Activated T-helper 1 cell treated with anti-CD3 and anti-CD28 coated beads, Interleukin-12 subunit alpha, Interleukin-12 subunit beta, Interleukin-2, Interleukin-4 antibody, amounts not matched to agents 30 ng/mL and 10 ng/mL and 1 ng/mL, durations not matched to agents 14 hours and 24 hours and 36 hours (primary cell): ENCODE data around the gene RHEX. TPM values are rescaled to one million over a fixed set of nuclear protein-coding genes. Genes with fewer than 3 reads are reported as not detected.

Source experiments
- DNase-seq: peaks from one replicate; pipeline ENCODE4 v3.0.0; 2021; ENCODE audit warnings: low spot score
- H3K27ac Mint-ChIP-seq: one replicate; pipeline ENCODE4 v1.8.0; 2021; ENCODE audit warnings: mild to moderate bottlenecking, mixed read lengths
- H3K27me3 Mint-ChIP-seq: one replicate; pipeline ENCODE4 v1.8.0; 2022; ENCODE audit warnings: mild to moderate bottlenecking, moderate library complexity, mixed read lengths; ENCODE audit not compliant: insufficient read depth
- H3K36me3 Mint-ChIP-seq: one replicate; pipeline ENCODE4 v1.8.0; 2021; ENCODE audit warnings: low read depth, mixed read lengths
- H3K4me1 Mint-ChIP-seq: one replicate; pipeline ENCODE4 v1.8.0; 2021; ENCODE audit warnings: low read depth, mixed read lengths
- H3K4me3 Mint-ChIP-seq: one replicate; pipeline ENCODE4 v1.8.0; 2021; ENCODE audit warnings: mild to moderate bottlenecking, moderate library complexity, mixed read lengths
- H3K9me3 Mint-ChIP-seq: one replicate; pipeline ENCODE4 v1.8.0; 2021; ENCODE audit warnings: mixed read lengths
- intact Hi-C: fragments of 100-400 bp; cut with micrococcal nuclease; formaldehyde crosslinking; loops from one replicate; pipeline ENCODE4 v1.15.1; 2024
- total RNA-seq: library from RNA; stranded (reverse); gene quantifications from 2 replicates; pipeline ENCODE4 v1.2.3, GENCODE V29; 2022

The RHEX gene
- total RNA-seq, 1 donor from 2014 or later = not detected

- no peak for DNase-seq
- intact Hi-C loops = no loop called here
- no peaks in the 10 kb centered on the region for H3K4me1 Mint-ChIP-seq
- peaks cover 21% of the 10 kb centered on the region for H3K27me3 Mint-ChIP-seq
- no peak overlapping the region for H3K4me3 Mint-ChIP-seq
- H3K9me3 Mint-ChIP-seq = no peaks in the 10 kb centered on the region
- H3K36me3 Mint-ChIP-seq = no peaks in the 10 kb centered on the region
- H3K27ac Mint-ChIP-seq = no peak overlapping the region
Measured at GRCh38 chr1:206128196-206128595, 75.2 kb downstream of the RHEX start.

GRCh38 chr1:206131037-206131436 lies 78.1 kb downstream of the RHEX start:
- no peaks in the 10 kb centered on the region for H3K36me3 Mint-ChIP-seq
- no peak overlapping the region for H3K27ac Mint-ChIP-seq
- intact Hi-C loops = no loop called here
- DNase-seq = no peak
- peaks cover 15% of the 10 kb centered on the region for H3K27me3 Mint-ChIP-seq
- H3K9me3 Mint-ChIP-seq = no peaks in the 10 kb centered on the region
- no peaks in the 10 kb centered on the region for H3K4me1 Mint-ChIP-seq
- no peak overlapping the region for H3K4me3 Mint-ChIP-seq

GRCh38 chr1:206133751-206134415 lies 80.9 kb downstream of the RHEX start:
- H3K4me1 Mint-ChIP-seq = no peaks in the 10 kb centered on the region
- peaks cover 12% of the 10 kb centered on the region for H3K27me3 Mint-ChIP-seq
- H3K4me3 Mint-ChIP-seq = no peak overlapping the region
- H3K9me3 Mint-ChIP-seq = no peaks in the 10 kb centered on the region
- intact Hi-C loops = no loop called here
- H3K36me3 Mint-ChIP-seq = no peaks in the 10 kb centered on the region
- DNase-seq = no peak
- no peak overlapping the region for H3K27ac Mint-ChIP-seq

GRCh38 chr1:206135248-206135647 lies 82.3 kb downstream of the RHEX start:
- Mint-ChIP-seq H3K27me3 (peaks cover 19% of the 10 kb centered on the region), H3K4me1 (no peaks in the 10 kb centered on the region), H3K4me3 (no peak overlapping the region), H3K36me3 (no peaks in the 10 kb centered on the region), H3K9me3 (no peaks in the 10 kb centered on the region), H3K27ac (no peak overlapping the region)
- DNase-seq = no peak
- intact Hi-C loops = no loop called here

GRCh38 chr1:206136241-206136640 lies 83.3 kb downstream of the RHEX start:
- intact Hi-C loops = no loop called here

GRCh38 chr1:206142011-206142410 lies 89.0 kb downstream of the RHEX start:
- Mint-ChIP-seq H3K9me3 (peaks cover under 1% of the 10 kb centered on the region), H3K27ac (no peak overlapping the region), H3K4me1 (peaks cover 8% of the 10 kb centered on the region), H3K27me3 (peaks cover 44% of the 10 kb centered on the region), H3K4me3 (no peak overlapping the region), H3K36me3 (peaks cover 3% of the 10 kb centered on the region)
- intact Hi-C loops = no loop called here
- no peak for DNase-seq

More at GRCh38 chr1:206136241-206136640, 83.3 kb downstream of the RHEX start:
- H3K27me3 Mint-ChIP-seq = peaks cover 25% of the 10 kb centered on the region
- H3K4me1 Mint-ChIP-seq = no peaks in the 10 kb centered on the region
- no peak overlapping the region for H3K4me3 Mint-ChIP-seq
- H3K9me3 Mint-ChIP-seq = no peaks in the 10 kb centered on the region
- DNase-seq = no peak
- no peaks in the 10 kb centered on the region for H3K36me3 Mint-ChIP-seq
- H3K27ac Mint-ChIP-seq = no peak overlapping the region

GRCh38 chr1:206142770-206143169 lies 89.8 kb downstream of the RHEX start:
- H3K36me3 Mint-ChIP-seq = peaks cover 3% of the 10 kb centered on the region
- no peak overlapping the region for H3K4me3 Mint-ChIP-seq
- H3K9me3 Mint-ChIP-seq = peaks cover 7% of the 10 kb centered on the region
- H3K27me3 Mint-ChIP-seq = peaks cover 45% of the 10 kb centered on the region
- H3K27ac Mint-ChIP-seq = no peak overlapping the region
- no peak for DNase-seq
- intact Hi-C loops = no loop called here
- peaks cover 8% of the 10 kb centered on the region for H3K4me1 Mint-ChIP-seq

GRCh38 chr1:206143537-206144172 lies 90.7 kb downstream of the RHEX start:
- Mint-ChIP-seq H3K27ac (no peak overlapping the region), H3K4me3 (no peak overlapping the region), H3K27me3 (peaks cover 51% of the 10 kb centered on the region), H3K36me3 (peaks cover 3% of the 10 kb centered on the region), H3K4me1 (peaks cover 8% of the 10 kb centered on the region), H3K9me3 (peaks cover 11% of the 10 kb centered on the region)
- intact Hi-C loops = no loop called here
- DNase-seq = no peak

- Mint-ChIP-seq H3K9me3 (peaks cover 11% of the 10 kb centered on the region), H3K27me3 (peaks cover 53% of the 10 kb centered on the region), H3K36me3 (peaks cover 3% of the 10 kb centered on the region), H3K27ac (no peak overlapping the region), H3K4me1 (peaks cover 8% of the 10 kb centered on the region), H3K4me3 (no peak overlapping the region)
- intact Hi-C loops = no loop called here
- no peak for DNase-seq
Measured at GRCh38 chr1:206144605-206145004, 91.6 kb downstream of the RHEX start.

- intact Hi-C loops = no loop called here
- H3K4me1 Mint-ChIP-seq = peaks cover 8% of the 10 kb centered on the region
- no peak overlapping the region for H3K4me3 Mint-ChIP-seq
- H3K27me3 Mint-ChIP-seq = peaks cover 41% of the 10 kb centered on the region
- no peak for DNase-seq
- H3K27ac Mint-ChIP-seq = no peak overlapping the region
- peaks cover 11% of the 10 kb centered on the region for H3K9me3 Mint-ChIP-seq
- peaks cover 3% of the 10 kb centered on the region for H3K36me3 Mint-ChIP-seq
Measured at GRCh38 chr1:206145771-206146290, 92.9 kb downstream of the RHEX start.

Other genes starting within 250 kb of the RHEX start
- gene SLC41A1, start 240.0 kb upstream of the RHEX start, total RNA-seq = 33.9 and 34.8 TPM in 2 replicates
- 0.29 and 0.39 TPM in 2 replicates for gene PM20D1, start 203.0 kb upstream of the RHEX start, total RNA-seq
- not detected in 2 replicates for gene SLC26A9, start 109.7 kb upstream of the RHEX start, total RNA-seq
- gene RAB7B, start 49.8 kb upstream of the RHEX start, total RNA-seq = not detected in 2 replicates
- not detected in 2 replicates for gene CTSE, start 29.3 kb upstream of the RHEX start, total RNA-seq
- not detected in 2 replicates for gene AVPR1B, start 64.2 kb downstream of the RHEX start, total RNA-seq
- gene FAM72A, start 149.7 kb downstream of the RHEX start, total RNA-seq = 32.3 and 34.0 TPM in 2 replicates
- 122 and 129 TPM in 2 replicates for gene SRGAP2, start 150.4 kb downstream of the RHEX start, total RNA-seq